ENCODE measurements around the gene LGALS3BP.

GRCh38 chr17:79011451-79012147, 31.9 kb upstream of the LGALS3BP start:
- TF ChIP-seq, protein P1, sequence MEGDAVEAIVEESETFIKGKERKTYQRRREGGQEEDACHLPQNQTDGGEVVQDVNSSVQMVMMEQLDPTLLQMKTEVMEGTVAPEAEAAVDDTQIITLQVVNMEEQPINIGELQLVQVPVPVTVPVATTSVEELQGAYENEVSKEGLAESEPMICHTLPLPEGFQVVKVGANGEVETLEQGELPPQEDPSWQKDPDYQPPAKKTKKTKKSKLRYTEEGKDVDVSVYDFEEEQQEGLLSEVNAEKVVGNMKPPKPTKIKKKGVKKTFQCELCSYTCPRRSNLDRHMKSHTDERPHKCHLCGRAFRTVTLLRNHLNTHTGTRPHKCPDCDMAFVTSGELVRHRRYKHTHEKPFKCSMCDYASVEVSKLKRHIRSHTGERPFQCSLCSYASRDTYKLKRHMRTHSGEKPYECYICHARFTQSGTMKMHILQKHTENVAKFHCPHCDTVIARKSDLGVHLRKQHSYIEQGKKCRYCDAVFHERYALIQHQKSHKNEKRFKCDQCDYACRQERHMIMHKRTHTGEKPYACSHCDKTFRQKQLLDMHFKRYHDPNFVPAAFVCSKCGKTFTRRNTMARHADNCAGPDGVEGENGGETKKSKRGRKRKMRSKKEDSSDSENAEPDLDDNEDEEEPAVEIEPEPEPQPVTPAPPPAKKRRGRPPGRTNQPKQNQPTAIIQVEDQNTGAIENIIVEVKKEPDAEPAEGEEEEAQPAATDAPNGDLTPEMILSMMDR (IDR thresholded peaks at IDR 0.05), result no peak
- no peak for TF ChIP-seq POLR2A (IDR thresholded peaks at IDR 0.05)
